Stimulated activated effector memory CD8-positive, alpha-beta T cell treated with anti-CD3 and anti-CD28 coated beads, Interleukin-12 subunit alpha, Interleukin-12 subunit beta, amount 100 ng/mL, for 72 hours (primary cell): ENCODE measurements around the gene SERPINB6.
"Not testable (repeated sequence)": the region's sequence is repeated elsewhere in the genome, so short reads cannot be mapped to it uniquely, and the experiment has no call there.

Source experiments
- ATAC-seq: fragments of 150-1000 bp; cut with Tn5 transposase; 2 replicates; pipeline ENCODE4 v1.10.0; 2021
- DNase-seq, 2 donors: peaks; one replicate each; pipeline ENCODE4 v3.0.0; 2021 to 2022; ENCODE audit warnings: low spot score in 2 of 2
- H3K27ac Mint-ChIP-seq: one replicate; pipeline ENCODE4 v1.8.0; 2022; ENCODE audit warnings: mild to moderate bottlenecking, mixed read lengths
- H3K36me3 Mint-ChIP-seq: one replicate; pipeline ENCODE4 v1.8.0; 2022; ENCODE audit warnings: mild to moderate bottlenecking, mixed read lengths
- H3K4me1 Mint-ChIP-seq: one replicate; pipeline ENCODE4 v1.8.0; 2022; ENCODE audit warnings: mixed read lengths
- H3K4me3 Mint-ChIP-seq: one replicate; pipeline ENCODE4 v1.8.0; 2022; ENCODE audit warnings: mild to moderate bottlenecking, mixed read lengths
- H3K9me3 Mint-ChIP-seq: one replicate; pipeline ENCODE4 v1.8.0; 2022; ENCODE audit warnings: mixed read lengths

SERPINB6 gene

GRCh38 chr6:2931970-2932748, 39.2 kb downstream of the SERPINB6 start:
- Mint-ChIP-seq H3K4me1 (peaks cover 22% of the 10 kb centered on the region), H3K4me3 (no peak overlapping the region), H3K36me3 (peaks cover 7% of the 10 kb centered on the region), H3K9me3 (no peaks in the 10 kb centered on the region), H3K27ac (peak overlapping the region; percentile 53)
- ATAC-seq (peak; percentile 93), DNase-seq (peak; percentile 81 to 92)

- Mint-ChIP-seq H3K36me3 (no peaks in the 10 kb centered on the region), H3K9me3 (no peaks in the 10 kb centered on the region), H3K4me3 (no peak overlapping the region), H3K4me1 (peaks cover 12% of the 10 kb centered on the region), H3K27ac (no peak overlapping the region)
- ATAC-seq (no peak), DNase-seq (no peak)
Observed at GRCh38 chr6:2931055-2931454, 40.3 kb downstream of the SERPINB6 start.

- not testable (repeated sequence) for H3K4me3 Mint-ChIP-seq, H3K36me3 Mint-ChIP-seq, H3K27ac Mint-ChIP-seq, ATAC-seq, DNase-seq, H3K9me3 Mint-ChIP-seq
- peaks cover 12% of the 10 kb centered on the region for H3K4me1 Mint-ChIP-seq
Observed at GRCh38 chr6:2927931-2928330, 43.4 kb downstream of the SERPINB6 start.

GRCh38 chr6:2925842-2926747, 45.3 kb downstream of the SERPINB6 start:
- not testable (repeated sequence) for H3K4me3 Mint-ChIP-seq, H3K9me3 Mint-ChIP-seq, H3K4me1 Mint-ChIP-seq, H3K27ac Mint-ChIP-seq, ATAC-seq, H3K36me3 Mint-ChIP-seq
- DNase-seq, result peak in 1 of 2 donors; percentile 37

- DNase-seq, result peak in 1 of 2 donors; percentile 18
- H3K4me1 Mint-ChIP-seq, result peaks cover 20% of the 10 kb centered on the region
- ATAC-seq, result no peak
- H3K9me3 Mint-ChIP-seq, result no peaks in the 10 kb centered on the region
- no peak overlapping the region for H3K27ac Mint-ChIP-seq
- H3K36me3 Mint-ChIP-seq, result no peaks in the 10 kb centered on the region
- H3K4me3 Mint-ChIP-seq, result no peak overlapping the region
Observed at GRCh38 chr6:2921520-2922115, 49.7 kb downstream of the SERPINB6 start.

GRCh38 chr6:2920671-2921112, 50.7 kb downstream of the SERPINB6 start:
- no peak for ATAC-seq
- H3K27ac Mint-ChIP-seq, result peak overlapping the region; percentile 47
- no peaks in the 10 kb centered on the region for H3K9me3 Mint-ChIP-seq
- no peaks in the 10 kb centered on the region for H3K36me3 Mint-ChIP-seq
- DNase-seq, result peak in 1 of 2 donors; percentile 45
- H3K4me1 Mint-ChIP-seq, result peaks cover 20% of the 10 kb centered on the region
- H3K4me3 Mint-ChIP-seq, result no peak overlapping the region

- no peaks in the 10 kb centered on the region for H3K9me3 Mint-ChIP-seq
- no peak overlapping the region for H3K4me3 Mint-ChIP-seq
- H3K36me3 Mint-ChIP-seq, result no peaks in the 10 kb centered on the region
- ATAC-seq (no peak), DNase-seq (no peak)
- H3K4me1 Mint-ChIP-seq, result peaks cover 20% of the 10 kb centered on the region
- no peak overlapping the region for H3K27ac Mint-ChIP-seq
Observed at GRCh38 chr6:2919886-2920285, 51.5 kb downstream of the SERPINB6 start.

- Mint-ChIP-seq H3K4me1 (peaks cover 20% of the 10 kb centered on the region), H3K27ac (peak overlapping the region; percentile 8), H3K36me3 (no peaks in the 10 kb centered on the region), H3K4me3 (peak overlapping the region; percentile 41), H3K9me3 (no peaks in the 10 kb centered on the region)
- DNase-seq, result no peak
- ATAC-seq, result no peak
Observed at GRCh38 chr6:2919401-2919800, 52.0 kb downstream of the SERPINB6 start.

GRCh38 chr6:2918936-2919335, 52.4 kb downstream of the SERPINB6 start:
- DNase-seq (peak in 1 of 2 donors; percentile 54), ATAC-seq (peak; percentile 72)
- Mint-ChIP-seq H3K9me3 (no peaks in the 10 kb centered on the region), H3K4me3 (peak overlapping the region; percentile 41), H3K36me3 (no peaks in the 10 kb centered on the region), H3K4me1 (peaks cover 20% of the 10 kb centered on the region), H3K27ac (peak overlapping the region; percentile 8)

GRCh38 chr6:2917801-2918445, 53.4 kb downstream of the SERPINB6 start:
- DNase-seq, result peak in 1 of 2 donors; percentile 29
- Mint-ChIP-seq H3K9me3 (no peaks in the 10 kb centered on the region), H3K4me1 (peaks cover 20% of the 10 kb centered on the region), H3K27ac (no peak overlapping the region), H3K36me3 (no peaks in the 10 kb centered on the region), H3K4me3 (no peak overlapping the region)
- ATAC-seq, result no peak

GRCh38 chr6:2917065-2917464, 54.3 kb downstream of the SERPINB6 start:
- H3K9me3 Mint-ChIP-seq, result no peaks in the 10 kb centered on the region
- peak in 1 of 2 donors; percentile 42 for DNase-seq
- H3K27ac Mint-ChIP-seq, result no peak overlapping the region
- no peaks in the 10 kb centered on the region for H3K36me3 Mint-ChIP-seq
- ATAC-seq, result no peak
- no peak overlapping the region for H3K4me3 Mint-ChIP-seq
- peaks cover 20% of the 10 kb centered on the region for H3K4me1 Mint-ChIP-seq

- H3K27ac Mint-ChIP-seq, result no peak overlapping the region
- no peak overlapping the region for H3K4me3 Mint-ChIP-seq
- peaks cover 20% of the 10 kb centered on the region for H3K4me1 Mint-ChIP-seq
- H3K9me3 Mint-ChIP-seq, result no peaks in the 10 kb centered on the region
- ATAC-seq, result no peak
- DNase-seq, result peak in 1 of 2 donors; percentile 45
- no peaks in the 10 kb centered on the region for H3K36me3 Mint-ChIP-seq
Observed at GRCh38 chr6:2916158-2916925, 55.0 kb downstream of the SERPINB6 start.

GRCh38 chr6:2915150-2915549, 56.2 kb downstream of the SERPINB6 start:
- Mint-ChIP-seq H3K27ac (no peak overlapping the region), H3K36me3 (no peaks in the 10 kb centered on the region)

GRCh38 chr6:2914318-2914660, 57.1 kb downstream of the SERPINB6 start:
- Mint-ChIP-seq H3K27ac (no peak overlapping the region), H3K9me3 (no peaks in the 10 kb centered on the region), H3K4me1 (peaks cover 21% of the 10 kb centered on the region), H3K36me3 (no peaks in the 10 kb centered on the region), H3K4me3 (no peak overlapping the region)
- ATAC-seq (peak; percentile 65), DNase-seq (peak in 1 of 2 donors; percentile 47)

More at GRCh38 chr6:2915150-2915549, 56.2 kb downstream of the SERPINB6 start:
- peak in 1 of 2 donors; percentile 25 for DNase-seq
- Mint-ChIP-seq H3K4me3 (no peak overlapping the region), H3K4me1 (peaks cover 20% of the 10 kb centered on the region), H3K9me3 (no peaks in the 10 kb centered on the region)
- no peak for ATAC-seq
